Lower leg skin (tissue), 3 donors: Measurements from ENCODE around the gene ZNF74.

Experiments
- POLR2A ChIP-seq, 2 donors: fragments of 450-650 bp; IDR thresholded peaks; one replicate each; pipeline ENCODE4 v1.6.1; 2016 to 2017; ENCODE audit warnings: antibody characterized with exemption in 2 of 2, mild to moderate bottlenecking in 1 of 2, moderate library complexity in 1 of 2
- TF ChIP-seq, protein P1 (sequence below), 3 donors: fragments of 450-650 bp; IDR thresholded peaks; one replicate each; pipeline ENCODE4 v1.5.1; 2016; ENCODE audit warnings: antibody characterized with exemption in 3 of 3, mild to moderate bottlenecking in 3 of 3, moderate library complexity in 2 of 3

DNA sequence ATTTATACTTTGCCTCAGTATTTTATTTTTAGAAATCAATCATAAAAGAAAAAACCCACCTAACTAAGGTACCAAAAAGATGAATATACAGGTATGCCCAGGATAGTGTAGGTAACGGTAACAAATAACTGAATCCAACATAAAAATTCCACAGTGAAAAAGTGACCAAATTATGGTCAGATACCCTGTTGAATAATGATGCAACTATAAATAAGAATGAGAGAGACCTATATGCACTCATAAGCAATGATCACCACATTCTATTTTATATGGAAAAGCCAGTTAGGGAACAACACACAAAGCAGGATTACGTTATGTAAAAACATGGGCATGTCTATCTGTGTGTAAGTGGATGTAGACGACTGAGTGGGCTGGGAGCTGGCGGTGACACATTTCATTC lies 7.0 kb upstream of the ZNF74 start:
- TF ChIP-seq, protein P1, sequence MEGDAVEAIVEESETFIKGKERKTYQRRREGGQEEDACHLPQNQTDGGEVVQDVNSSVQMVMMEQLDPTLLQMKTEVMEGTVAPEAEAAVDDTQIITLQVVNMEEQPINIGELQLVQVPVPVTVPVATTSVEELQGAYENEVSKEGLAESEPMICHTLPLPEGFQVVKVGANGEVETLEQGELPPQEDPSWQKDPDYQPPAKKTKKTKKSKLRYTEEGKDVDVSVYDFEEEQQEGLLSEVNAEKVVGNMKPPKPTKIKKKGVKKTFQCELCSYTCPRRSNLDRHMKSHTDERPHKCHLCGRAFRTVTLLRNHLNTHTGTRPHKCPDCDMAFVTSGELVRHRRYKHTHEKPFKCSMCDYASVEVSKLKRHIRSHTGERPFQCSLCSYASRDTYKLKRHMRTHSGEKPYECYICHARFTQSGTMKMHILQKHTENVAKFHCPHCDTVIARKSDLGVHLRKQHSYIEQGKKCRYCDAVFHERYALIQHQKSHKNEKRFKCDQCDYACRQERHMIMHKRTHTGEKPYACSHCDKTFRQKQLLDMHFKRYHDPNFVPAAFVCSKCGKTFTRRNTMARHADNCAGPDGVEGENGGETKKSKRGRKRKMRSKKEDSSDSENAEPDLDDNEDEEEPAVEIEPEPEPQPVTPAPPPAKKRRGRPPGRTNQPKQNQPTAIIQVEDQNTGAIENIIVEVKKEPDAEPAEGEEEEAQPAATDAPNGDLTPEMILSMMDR (IDR thresholded peaks at IDR 0.05), result no peak
- TF ChIP-seq POLR2A (IDR thresholded peaks at IDR 0.05), result no peak
